GM12878 (cell line): Measurements from ENCODE around the gene ZNF554.

Source experiments
- CTCF ChIP-seq, 3 experiments: IDR thresholded peaks in 2 of 3; conservative IDR thresholded peaks in 1 of 3; 2 replicates each; pipeline ENCODE4 v1.5.1; 2011; ENCODE audit warnings: low read depth in 3 of 3, low read length in 3 of 3, mild to moderate bottlenecking in 3 of 3, control low read depth in 2 of 3, moderate library complexity in 2 of 3, inconsistent platforms in 1 of 3, mixed read lengths in 1 of 3; ENCODE audit not compliant: control insufficient read depth in 2 of 3, insufficient read depth in 1 of 3; ENCODE audit errors: extremely low read depth in 1 of 3
- FOXK2 ChIP-seq: fragments of 450-650 bp; IDR thresholded peaks from 2 replicates; pipeline ENCODE4 v1.6.1; 2017; ENCODE audit warnings: mild to moderate bottlenecking, moderate library complexity
- RAD21 ChIP-seq: IDR thresholded peaks from 2 replicates; pipeline ENCODE4 v1.6.1; 2011; ENCODE audit warnings: mild to moderate bottlenecking, low read depth, low read length, moderate library complexity; ENCODE audit not compliant: insufficient read depth
- RCOR1 ChIP-seq: conservative IDR thresholded peaks from 2 replicates; pipeline ENCODE4 v1.6.1; 2012; ENCODE audit warnings: low read depth, low read length, improper control_type of control experiment
- SMC3 ChIP-seq: IDR thresholded peaks from 2 replicates; pipeline ENCODE4 v1.6.1; 2011; ENCODE audit warnings: low read length, improper control_type of control experiment, borderline replicate concordance
- USF2 ChIP-seq: IDR thresholded peaks from 2 replicates; pipeline ENCODE4 v1.6.1; 2011; ENCODE audit warnings: low read depth, low read length, improper control_type of control experiment, borderline replicate concordance

GRCh38 chr19:2854849-2855248 lies 35.2 kb downstream of the ZNF554 start:
- no peak for TF ChIP-seq FOXK2
- no peak for TF ChIP-seq USF2
- no peak for TF ChIP-seq CTCF (IDR thresholded peaks at IDR 0.05 in 2 of 3, conservative IDR thresholded peaks at IDR 0.05 in 1 of 3; ENCODE audit: control insufficient read depth in 2 of 3, extremely low read depth in 1 of 3, insufficient read depth in 1 of 3, low read depth in 3 of 3, low read length in 3 of 3)
- TF ChIP-seq SMC3 = no peak
- no peak for TF ChIP-seq RCOR1
- TF ChIP-seq RAD21 = no peak
